Parathyroid adenoma (tissue), 2 donors: Measurements from ENCODE around the gene ARL13A.
"Not testable (repeated sequence)": the region's sequence is repeated elsewhere in the genome, so short reads cannot be mapped to it uniquely, and the experiment has no call there.

Experiments
- H2AFZ ChIP-seq: fragments of 300-600 bp; sonication (generic); one replicate; pipeline ENCODE4 v1.7.0; 2017; ENCODE audit warnings: antibody characterized with exemption, mild to moderate bottlenecking
- H3K27ac ChIP-seq: fragments of 300-600 bp; sonication (generic); one replicate; pipeline ENCODE4 v1.7.0; 2017
- H3K27me3 ChIP-seq: fragments of 300-600 bp; sonication (generic); one replicate; pipeline ENCODE4 v1.7.0; 2017; ENCODE audit warnings: low read length; ENCODE audit not compliant: control insufficient read depth, insufficient read depth
- H3K36me3 ChIP-seq: fragments of 300-600 bp; sonication (generic); one replicate; pipeline ENCODE4 v1.7.0; 2017; ENCODE audit warnings: low read length; ENCODE audit not compliant: control insufficient read depth, insufficient read depth
- H3K4me1 ChIP-seq: fragments of 300-600 bp; sonication (generic); one replicate; pipeline ENCODE4 v1.7.0; 2017; ENCODE audit warnings: control low read depth
- H3K4me2 ChIP-seq: fragments of 300-600 bp; sonication (generic); one replicate; pipeline ENCODE4 v1.7.0; 2017; ENCODE audit warnings: low read length
- H3K4me3 ChIP-seq: fragments of 300-600 bp; sonication (generic); one replicate; pipeline ENCODE4 v1.7.0; 2017; ENCODE audit warnings: low read depth, low read length
- H3K79me2 ChIP-seq: fragments of 300-600 bp; sonication (generic); one replicate; pipeline ENCODE4 v1.7.0; 2017; ENCODE audit warnings: control low read depth
- H3K9ac ChIP-seq: fragments of 300-600 bp; sonication (generic); one replicate; pipeline ENCODE4 v1.7.0; 2017; ENCODE audit warnings: mild to moderate bottlenecking
- H3K9me3 ChIP-seq: fragments of 300-600 bp; sonication (generic); one replicate; pipeline ENCODE4 v1.7.0; 2017; ENCODE audit warnings: low read length; ENCODE audit not compliant: control insufficient read depth
- TF ChIP-seq, protein P1 (sequence below): fragments of 300-600 bp; sonication (generic); IDR thresholded peaks from one replicate; pipeline ENCODE4 v1.7.0; 2017; ENCODE audit warnings: antibody characterized with exemption, mild to moderate bottlenecking
- donor health status: primary hyperparathyroidism.

ARL13A gene

DNA sequence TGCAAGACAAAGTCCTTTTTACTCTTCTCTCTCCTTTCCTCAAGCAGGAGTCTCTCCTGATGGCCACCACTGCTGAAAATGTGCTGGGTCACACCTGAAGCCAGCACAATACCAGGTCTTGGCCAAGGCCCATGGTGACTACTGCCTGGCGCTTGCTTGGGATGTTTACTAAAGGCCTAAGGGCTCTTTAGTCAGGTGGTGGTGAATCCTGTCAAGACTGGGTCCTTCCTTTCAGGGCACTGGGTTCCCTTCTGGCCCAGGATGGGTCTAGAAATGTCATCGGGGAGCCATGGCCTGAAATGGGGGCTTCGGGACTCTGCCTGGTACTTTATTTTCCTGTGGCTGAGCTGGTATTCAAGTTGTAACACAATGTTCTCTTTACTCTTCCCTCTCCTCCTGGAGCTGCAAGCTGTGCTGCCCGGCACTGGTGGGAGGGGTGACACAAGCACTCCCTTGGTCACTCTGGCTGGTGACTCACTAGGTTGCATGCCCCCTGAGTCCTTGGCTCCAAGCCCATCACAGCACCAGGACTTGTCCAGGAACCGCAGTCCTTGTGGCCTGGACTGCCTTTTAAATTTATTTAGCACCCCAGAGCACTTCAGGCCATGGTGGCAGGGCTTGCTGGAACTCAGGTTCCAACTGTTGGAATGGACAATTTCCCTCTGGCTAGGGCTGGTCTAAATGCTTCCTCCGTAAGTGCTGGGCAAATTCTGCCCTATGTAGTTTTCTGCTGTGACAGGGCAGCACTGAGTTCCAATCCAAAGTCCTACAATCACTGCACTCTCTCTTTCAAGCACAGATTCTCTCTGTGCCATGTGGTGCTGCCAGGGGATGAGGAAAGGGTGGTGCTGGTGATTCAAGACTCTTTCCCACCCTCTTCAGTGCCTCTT lies 11.3 kb downstream of the ARL13A start:
- Histone ChIP-seq H2AFZ (no peak overlapping the region), H3K79me2 (no peaks in the 10 kb centered on the region), H3K4me2 (no peak overlapping the region), H3K4me1 (no peaks in the 10 kb centered on the region), H3K9me3 (no peaks in the 10 kb centered on the region), H3K36me3 (no peaks in the 10 kb centered on the region), H3K27ac (no peak overlapping the region), H3K4me3 (no peak overlapping the region), H3K9ac (no peak overlapping the region), H3K27me3 (no peaks in the 10 kb centered on the region)
- TF ChIP-seq, protein P1, sequence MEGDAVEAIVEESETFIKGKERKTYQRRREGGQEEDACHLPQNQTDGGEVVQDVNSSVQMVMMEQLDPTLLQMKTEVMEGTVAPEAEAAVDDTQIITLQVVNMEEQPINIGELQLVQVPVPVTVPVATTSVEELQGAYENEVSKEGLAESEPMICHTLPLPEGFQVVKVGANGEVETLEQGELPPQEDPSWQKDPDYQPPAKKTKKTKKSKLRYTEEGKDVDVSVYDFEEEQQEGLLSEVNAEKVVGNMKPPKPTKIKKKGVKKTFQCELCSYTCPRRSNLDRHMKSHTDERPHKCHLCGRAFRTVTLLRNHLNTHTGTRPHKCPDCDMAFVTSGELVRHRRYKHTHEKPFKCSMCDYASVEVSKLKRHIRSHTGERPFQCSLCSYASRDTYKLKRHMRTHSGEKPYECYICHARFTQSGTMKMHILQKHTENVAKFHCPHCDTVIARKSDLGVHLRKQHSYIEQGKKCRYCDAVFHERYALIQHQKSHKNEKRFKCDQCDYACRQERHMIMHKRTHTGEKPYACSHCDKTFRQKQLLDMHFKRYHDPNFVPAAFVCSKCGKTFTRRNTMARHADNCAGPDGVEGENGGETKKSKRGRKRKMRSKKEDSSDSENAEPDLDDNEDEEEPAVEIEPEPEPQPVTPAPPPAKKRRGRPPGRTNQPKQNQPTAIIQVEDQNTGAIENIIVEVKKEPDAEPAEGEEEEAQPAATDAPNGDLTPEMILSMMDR, result no peak

DNA sequence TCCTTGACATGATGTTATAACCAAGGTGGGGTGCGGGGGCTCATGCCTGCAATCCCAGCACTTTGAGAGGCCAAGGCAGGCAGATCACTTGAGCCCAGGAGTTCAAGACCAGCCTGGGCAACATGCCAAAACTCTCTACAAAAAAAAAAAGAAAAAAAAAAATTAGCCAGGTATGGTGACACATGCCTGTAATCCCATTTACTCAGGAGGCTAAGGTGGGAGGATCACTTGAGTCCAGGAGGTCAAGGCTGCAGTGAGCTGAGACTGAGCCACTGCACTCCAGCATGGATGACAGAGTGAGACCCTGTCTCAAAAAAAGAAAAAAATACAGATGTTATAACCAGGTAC lies 12.0 kb downstream of the ARL13A start:
- not testable (repeated sequence) for H3K9ac ChIP-seq, H3K9me3 ChIP-seq, H3K79me2 ChIP-seq, H2AFZ ChIP-seq, H3K27ac ChIP-seq, H3K36me3 ChIP-seq, H3K4me1 ChIP-seq, H3K4me2 ChIP-seq, H3K27me3 ChIP-seq, H3K4me3 ChIP-seq

DNA sequence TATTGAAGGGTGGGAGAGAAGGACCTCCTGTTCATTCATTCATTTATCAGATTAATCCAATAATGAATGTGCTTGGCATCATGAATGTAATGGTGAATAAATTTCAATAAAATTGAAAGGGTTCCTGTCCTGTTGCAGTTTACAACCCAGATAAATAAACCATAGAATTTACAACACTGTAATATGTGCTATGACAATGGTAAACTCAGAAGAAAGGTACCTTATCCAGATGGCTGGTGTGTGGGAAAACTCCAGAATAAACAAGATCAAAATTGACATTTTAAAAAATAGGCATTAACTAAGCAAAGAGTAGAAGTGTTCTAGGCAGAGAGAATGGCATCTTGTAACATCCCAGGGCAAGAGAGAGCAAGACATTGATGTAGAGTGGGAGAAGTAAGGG lies 15.3 kb downstream of the ARL13A start:
- no peaks in the 10 kb centered on the region for H3K9me3 ChIP-seq
- H3K79me2 ChIP-seq, result no peaks in the 10 kb centered on the region
- H3K27ac ChIP-seq, result no peak overlapping the region
- no peaks in the 10 kb centered on the region for H3K27me3 ChIP-seq
- no peaks in the 10 kb centered on the region for H3K4me1 ChIP-seq
- no peak overlapping the region for H3K4me3 ChIP-seq
- H2AFZ ChIP-seq, result no peak overlapping the region
- H3K9ac ChIP-seq, result no peak overlapping the region
- H3K36me3 ChIP-seq, result no peaks in the 10 kb centered on the region
- H3K4me2 ChIP-seq, result no peak overlapping the region
- TF ChIP-seq, protein P1, result no peak

DNA sequence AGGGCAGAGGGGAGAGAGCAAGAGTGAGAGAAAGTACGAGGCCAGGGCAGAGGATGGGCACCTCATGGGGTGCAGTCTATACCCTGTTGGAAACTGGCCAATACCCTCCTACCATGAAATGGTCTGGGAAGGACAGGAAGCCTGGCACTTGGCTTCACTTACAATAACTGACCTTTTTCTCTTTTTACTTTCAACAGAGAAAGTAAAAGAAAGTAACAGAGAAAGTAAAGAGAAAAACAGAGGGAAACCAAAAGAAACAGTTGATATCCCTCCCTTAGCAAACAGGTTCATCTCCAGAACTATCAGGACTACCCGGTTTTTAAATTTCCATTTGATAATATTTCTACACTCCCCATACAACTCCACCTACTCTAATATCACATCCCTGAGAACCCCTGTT lies 20.6 kb downstream of the ARL13A start:
- Histone ChIP-seq H3K4me3 (no peak overlapping the region), H3K27me3 (no peaks in the 10 kb centered on the region), H3K36me3 (no peaks in the 10 kb centered on the region)

DNA sequence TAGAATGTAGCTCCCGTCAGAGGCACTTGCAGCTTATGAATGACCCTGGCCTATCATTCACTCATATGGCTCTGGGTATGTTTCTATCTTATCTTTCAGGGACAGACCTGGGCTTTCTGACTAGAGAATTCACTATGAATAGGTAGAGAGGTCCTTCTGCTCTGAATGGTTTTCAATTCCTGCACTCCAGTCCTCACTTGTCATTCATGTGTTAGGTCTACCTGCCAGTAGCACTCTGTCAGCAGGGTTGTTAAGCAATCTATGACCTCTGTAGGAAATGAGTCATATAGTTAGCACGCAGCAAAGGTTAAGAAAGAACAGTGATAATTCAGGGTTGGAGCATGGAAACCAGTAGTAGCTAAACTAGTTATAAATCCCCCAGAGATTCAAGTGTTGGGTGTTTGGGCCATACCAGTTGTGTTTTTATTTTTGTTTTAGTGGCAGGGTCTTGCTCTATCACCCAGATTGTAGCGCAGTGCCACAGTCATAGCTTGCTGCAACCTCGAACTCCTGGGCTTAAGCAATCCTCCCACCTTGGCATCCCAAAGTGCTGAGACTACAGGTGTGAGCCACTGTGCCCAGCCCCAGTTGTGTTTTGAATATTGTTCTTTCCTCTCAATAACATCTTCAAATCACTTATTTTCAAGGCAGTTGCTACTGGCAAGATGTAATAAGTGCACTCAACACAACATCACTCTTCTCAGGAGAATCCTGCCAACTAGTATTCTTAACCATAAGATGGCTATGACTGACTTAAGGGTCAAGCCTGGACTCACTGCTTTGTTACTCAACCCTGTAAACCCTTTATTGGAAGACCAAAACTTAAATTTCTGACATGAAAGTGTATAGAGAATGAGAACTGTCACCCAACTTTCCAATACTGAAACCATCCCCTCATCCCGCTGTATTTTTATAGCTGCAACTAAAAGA lies 25.1 kb downstream of the ARL13A start:
- TF ChIP-seq, protein P1, result no peak
- Histone ChIP-seq H3K4me3 (no peak overlapping the region), H3K36me3 (no peaks in the 10 kb centered on the region), H3K79me2 (no peaks in the 10 kb centered on the region), H3K27me3 (no peaks in the 10 kb centered on the region), H3K4me1 (no peaks in the 10 kb centered on the region), H3K4me2 (no peak overlapping the region), H2AFZ (no peak overlapping the region), H3K9ac (no peak overlapping the region), H3K9me3 (no peaks in the 10 kb centered on the region), H3K27ac (no peak overlapping the region)

More for the DNA sequence above, 20.6 kb downstream of the ARL13A start:
- H3K79me2 ChIP-seq, result no peaks in the 10 kb centered on the region
- no peak overlapping the region for H3K27ac ChIP-seq
- no peak overlapping the region for H3K9ac ChIP-seq
- no peak overlapping the region for H3K4me2 ChIP-seq
- no peaks in the 10 kb centered on the region for H3K4me1 ChIP-seq
- no peaks in the 10 kb centered on the region for H3K9me3 ChIP-seq
- TF ChIP-seq, protein P1, result no peak
- H2AFZ ChIP-seq, result no peak overlapping the region
